ENCODE results near the gene GALNT10. TPM values are rescaled to one million over a fixed set of nuclear protein-coding genes. Genes with fewer than 3 reads are reported as not detected.

GALNT10 gene
- total RNA-seq, 1 experiment from 2014 or later: 22.9 TPM

GRCh38 chr5:154341620-154342019 is 151.1 kb downstream of the GALNT10 start (continued):
- TF ChIP-seq AR (CRISPR knock-in tag; IDR thresholded peaks at IDR 0.05) (no peak), JAZF1 (CRISPR knock-in tag; IDR thresholded peaks at IDR 0.05) (no peak)

GRCh38 chr5:154342211-154342610 is 151.7 kb downstream of the GALNT10 start:
- CTCF ChIA-PET: no interaction called here
- TF ChIP-seq TCF7 (CRISPR knock-in tag; IDR thresholded peaks at IDR 0.05; ENCODE audit: low read depth): no peak
- TF ChIP-seq NR1H2 (CRISPR knock-in tag; IDR thresholded peaks at IDR 0.05): no peak
- no peak for TF ChIP-seq FOXP1 (CRISPR knock-in tag; IDR thresholded peaks at IDR 0.05; ENCODE audit: borderline replicate concordance)
- no peak for TF ChIP-seq RORB (CRISPR knock-in tag; IDR thresholded peaks at IDR 0.05)
- no peak for TF ChIP-seq ZNF423 (CRISPR knock-in tag; IDR thresholded peaks at IDR 0.05)
- no peak for TF ChIP-seq IRF2 (CRISPR knock-in tag; IDR thresholded peaks at IDR 0.05; ENCODE audit: borderline replicate concordance, low read depth)
- TF ChIP-seq ZNF532 (CRISPR knock-in tag; IDR thresholded peaks at IDR 0.05; ENCODE audit: borderline replicate concordance): no peak
- TF ChIP-seq SP1 (CRISPR knock-in tag; conservative IDR thresholded peaks at IDR 0.05): no peak
- TF ChIP-seq ATF6 (CRISPR knock-in tag; IDR thresholded peaks at IDR 0.05): no peak
- TF ChIP-seq NR2C2 (CRISPR knock-in tag; IDR thresholded peaks at IDR 0.05): no peak
- TF ChIP-seq ZNF416 (CRISPR knock-in tag; IDR thresholded peaks at IDR 0.05): no peak
- no peak for TF ChIP-seq ZSCAN18 (CRISPR knock-in tag; IDR thresholded peaks at IDR 0.05)
- Mint-ChIP-seq H3K9me3 (peaks cover 7% of the 10 kb centered on the region; the same call in 1 of the 2 replicates), H3K27ac (no peak overlapping the region), H3K27me3 (ENCODE audit: low read depth) (no peaks in the 10 kb centered on the region), H3K4me1 (peaks cover 8% of the 10 kb centered on the region), H3K4me3 (no peak overlapping the region), H3K36me3 (no peaks in the 10 kb centered on the region)
- POLR2A ChIA-PET: no interaction called here
- ATAC-seq (no peak), DNase-seq (ENCODE audit: low spot score) (no peak)

GRCh38 chr5:154342963-154343362 is 152.4 kb downstream of the GALNT10 start:
- ChIA-PET POLR2A (no interaction called here), CTCF (no interaction called here)
- ATAC-seq (no peak), DNase-seq (ENCODE audit: low spot score) (no peak)
- no peak overlapping the region for H3K4me3 Mint-ChIP-seq
- H3K27ac Mint-ChIP-seq: no peak overlapping the region
- TF ChIP-seq ESRRA (CRISPR knock-in tag; IDR thresholded peaks at IDR 0.05; ENCODE audit: borderline replicate concordance) (no peak), GTF2I (CRISPR knock-in tag; conservative IDR thresholded peaks at IDR 0.05) (no peak), JAZF1 (CRISPR knock-in tag; IDR thresholded peaks at IDR 0.05) (no peak), ZBTB43 (CRISPR knock-in tag; IDR thresholded peaks at IDR 0.05) (no peak), EMX1 (CRISPR knock-in tag; IDR thresholded peaks at IDR 0.05) (no peak), PRRX2 (CRISPR knock-in tag; IDR thresholded peaks at IDR 0.05) (no peak), ATF6 (CRISPR knock-in tag; IDR thresholded peaks at IDR 0.05) (no peak)
- H3K27me3 Mint-ChIP-seq (ENCODE audit: low read depth): no peaks in the 10 kb centered on the region
- H3K36me3 Mint-ChIP-seq: no peaks in the 10 kb centered on the region
- 0 out of 2 replicates have a peak, but pooled peaks cover 4% of the 10 kb centered on the region for H3K9me3 Mint-ChIP-seq
- peaks cover 8% of the 10 kb centered on the region for H3K4me1 Mint-ChIP-seq

All from WTC11 (cell line).